GM18505 (cell line): ENCODE data around the gene BAIAP2.

Experiments
- ATAC-seq: cut with Tn5 transposase; IDR thresholded peaks from one replicate; pipeline ENCODE4 v1.9.1; 2021; ENCODE audit not compliant: unreplicated experiment
- POLR2A ChIP-seq: IDR thresholded peaks from 4 replicates; pipeline ENCODE4 v1.6.1; 2011; ENCODE audit warnings: borderline replicate concordance; ENCODE audit not compliant: insufficient read depth, insufficient read length; ENCODE audit errors: extremely low read depth

BAIAP2 gene

GRCh38 chr17:81031566-81032550 is 3.1 kb upstream of the BAIAP2 start:
- ATAC-seq = no peak
- TF ChIP-seq POLR2A = no peak

GRCh38 chr17:81032641-81033480 is 2.1 kb upstream of the BAIAP2 start:
- TF ChIP-seq POLR2A = no peak
- no peak for ATAC-seq

GRCh38 chr17:81033535-81034167 is 1.3 kb upstream of the BAIAP2 start:
- TF ChIP-seq POLR2A = no peak
- ATAC-seq = no peak

GRCh38 chr17:81034168-81034777 is 678 bp upstream of the BAIAP2 start:
- no peak for TF ChIP-seq POLR2A
- ATAC-seq = peak; percentile 10

GRCh38 chr17:81035521-81036196 is 708 bp downstream of the BAIAP2 start:
- ATAC-seq = peak; percentile 6
- no peak for TF ChIP-seq POLR2A

GRCh38 chr17:81036197-81036941 is 1.4 kb downstream of the BAIAP2 start:
- no peak for ATAC-seq
- TF ChIP-seq POLR2A = no peak

GRCh38 chr17:81037026-81037797 is 2.3 kb downstream of the BAIAP2 start:
- no peak for TF ChIP-seq POLR2A
- no peak for ATAC-seq

- no peak for ATAC-seq
- TF ChIP-seq POLR2A = no peak
These were observed 3.1 kb downstream of the BAIAP2 start for GRCh38 chr17:81037798-81038733.

GRCh38 chr17:81039096-81039495 is 4.1 kb downstream of the BAIAP2 start:
- ATAC-seq = no peak
- TF ChIP-seq POLR2A = no peak

GRCh38 chr17:81039854-81040758 is 5.2 kb downstream of the BAIAP2 start:
- TF ChIP-seq POLR2A = no peak
- ATAC-seq = no peak
